Tibial nerve (tissue), 4 donors: ENCODE data around the gene NCOA1. TPM values are rescaled to one million over a fixed set of nuclear protein-coding genes. Genes with fewer than 3 reads are reported as not detected.

Experiments used
- small RNA-seq: library from RNA; depleted of rRNA; stranded (forward); fragments of <200 nt; gene quantifications from one replicate; pipeline ENCODE3, GENCODE V24; 2016
- total RNA-seq, 4 donors: library from RNA; depleted of rRNA; stranded (reverse); fragments of >200 nt; gene quantifications; one replicate each; pipeline ENCODE4 v1.1.0, GENCODE V29; 2016

The NCOA1 gene
- total RNA-seq, 4 donors from 2014 or later: 57.0 to 78.9 (median 59.3) TPM

Small RNA genes within 50 kb of the gene (small RNA-seq; reads per million reads assigned to genes)
- gene RNA5SP88: not detected
- gene RNU6-936P: not detected

Other genes starting within 250 kb of the NCOA1 start
- gene ITSN2, start 130.7 kb upstream of the NCOA1 start, total RNA-seq: 10 to 100 TPM; 47.3 to 54.2 (median 48.7) TPM